ENCODE measurements around the gene RNF25. TPM values are rescaled to one million over a fixed set of nuclear protein-coding genes. Genes with fewer than 3 reads are reported as not detected.

Gene RNF25
- total and polyA plus RNA-seq, 2 of the 8 experiments (the other 6 are each of a cell fraction or from before 2014, with no cell fraction given) = 19.6 to 29.6 TPM

- no peak for TF ChIP-seq CTBP2 (IDR thresholded peaks at IDR 0.05; ENCODE audit: borderline replicate concordance, insufficient read depth, insufficient read length, low read length)
- no peak for TF ChIP-seq CREB1 (IDR thresholded peaks at IDR 0.05)
- no peak for TF ChIP-seq SRF (IDR thresholded peaks at IDR 0.05; ENCODE audit: low read depth, low read length)
- TF ChIP-seq TBP (IDR thresholded peaks at IDR 0.05; ENCODE audit: low read depth, low read length) = no peak
- TF ChIP-seq RBBP5 (IDR thresholded peaks at IDR 0.05; ENCODE audit: borderline replicate concordance, low read depth, low read length) = no peak
Measured at GRCh38 chr2:218716070-218716469, 44.3 kb upstream of the RNF25 start (continued).

All from H1 (cell line).